Uterus (tissue), 2 donors: ENCODE data around the gene TULP3.

ENCODE experiments used
- CTCF ChIP-seq, 4 experiments: fragments of 200-600 bp in 2 of 4; fragments of 450-650 bp in 2 of 4; sonication (generic) in 2 of 4; IDR thresholded peaks; one replicate each; pipeline ENCODE4 v1.5.1; 2016 to 2019; ENCODE audit warnings: antibody characterized with exemption in 4 of 4, mild to moderate bottlenecking in 2 of 4, moderate library complexity in 1 of 4
- POLR2A ChIP-seq, 2 donors: fragments of 450-650 bp; IDR thresholded peaks; one replicate each; pipeline ENCODE4 v1.6.1; 2016; ENCODE audit warnings: antibody characterized with exemption in 2 of 2, mild to moderate bottlenecking in 1 of 2, moderate library complexity in 1 of 2

- no peak for TF ChIP-seq CTCF (IDR thresholded peaks at IDR 0.05)
- TF ChIP-seq POLR2A (IDR thresholded peaks at IDR 0.05): no peak
Observed at GRCh38 chr12:2895511-2895910, 4.8 kb downstream of the TULP3 start.
